Superior temporal gyrus (tissue), 1 donor: Measurements from ENCODE around the gene SYTL2.
"Not testable (repeated sequence)": the region's sequence is repeated elsewhere in the genome, so short reads cannot be mapped to it uniquely, and the experiment has no call there.

Experiments used
- DNase-seq: peaks from one replicate; pipeline ENCODE4 v3.0.0-alpha.2; 2016; ENCODE audit errors: extremely low spot score

Gene SYTL2

DNA sequence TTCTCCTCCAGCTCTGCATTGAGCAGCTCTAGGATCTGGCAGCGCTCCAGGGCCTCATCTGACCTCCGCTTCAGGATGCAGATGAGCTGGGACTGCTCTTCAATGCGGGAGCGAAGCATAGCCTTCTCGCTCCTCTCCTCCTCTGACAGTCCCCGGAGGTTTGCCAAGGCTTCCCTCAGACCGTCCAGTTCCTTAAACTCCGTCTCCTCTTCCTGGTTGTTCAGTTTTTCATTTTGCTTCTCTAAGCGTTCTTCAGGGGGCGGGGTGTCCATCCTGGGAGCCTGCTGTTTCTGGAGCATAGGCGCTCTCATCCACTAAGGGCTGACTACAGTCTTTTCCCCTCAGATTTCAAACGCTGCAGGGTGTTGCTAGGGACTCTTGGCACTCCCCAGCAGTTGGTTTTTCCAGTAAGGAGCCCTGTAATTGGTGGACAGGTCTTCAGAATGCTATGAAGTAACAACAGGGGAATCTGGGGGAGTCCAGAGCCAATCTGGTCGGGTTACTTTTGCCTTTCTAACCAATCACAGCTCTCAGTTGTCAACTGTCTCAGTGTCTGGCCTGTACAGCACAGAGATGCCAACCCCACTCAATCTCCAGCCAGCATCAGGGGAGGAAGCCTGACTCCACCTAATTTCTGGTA, 125.0 kb downstream of the SYTL2 start, which contains the start of gene CCDC89:
TSS of gene CCDC89 (minus strand) at position 376 of the 640 bp plus-strand sequence. CDS start at position 311, 65 bp downstream.
- DNase-seq, result peak; percentile 85

DNA sequence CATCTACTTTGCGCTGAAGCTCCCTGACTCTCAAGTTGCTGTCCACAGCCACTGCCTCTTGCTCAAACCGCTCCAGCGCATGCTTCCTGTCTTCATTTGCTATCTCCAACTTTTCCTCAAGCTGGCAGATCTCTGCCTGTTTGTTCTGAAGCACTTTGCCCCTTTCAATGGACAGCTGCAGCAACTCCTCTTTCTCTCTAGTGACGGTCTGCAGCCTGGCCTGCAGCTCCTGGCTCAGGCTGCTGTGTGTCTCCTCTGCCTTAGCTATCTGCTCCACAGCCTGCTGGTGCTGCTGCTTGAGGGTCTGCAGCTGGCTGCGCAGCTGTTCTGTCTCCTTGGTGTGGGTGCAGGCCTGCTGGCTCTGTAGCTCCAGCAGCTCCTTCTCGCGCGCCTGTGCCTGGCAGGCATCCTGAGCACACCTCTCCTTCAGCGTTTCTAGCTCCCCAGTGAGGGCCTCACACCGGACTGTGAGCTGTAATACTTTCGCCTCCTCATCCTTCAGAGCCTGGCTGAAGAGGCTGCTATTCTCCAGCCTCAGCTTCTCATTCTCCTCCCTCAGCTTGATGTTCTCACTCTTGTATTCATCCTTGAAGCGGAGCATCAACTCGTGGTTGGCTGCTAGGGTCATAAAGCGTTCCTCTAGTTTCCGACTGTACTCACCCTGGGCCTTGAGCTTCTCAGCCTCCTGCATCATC, 125.7 kb downstream of the SYTL2 start:
- DNase-seq, result peak; percentile 38

DNA sequence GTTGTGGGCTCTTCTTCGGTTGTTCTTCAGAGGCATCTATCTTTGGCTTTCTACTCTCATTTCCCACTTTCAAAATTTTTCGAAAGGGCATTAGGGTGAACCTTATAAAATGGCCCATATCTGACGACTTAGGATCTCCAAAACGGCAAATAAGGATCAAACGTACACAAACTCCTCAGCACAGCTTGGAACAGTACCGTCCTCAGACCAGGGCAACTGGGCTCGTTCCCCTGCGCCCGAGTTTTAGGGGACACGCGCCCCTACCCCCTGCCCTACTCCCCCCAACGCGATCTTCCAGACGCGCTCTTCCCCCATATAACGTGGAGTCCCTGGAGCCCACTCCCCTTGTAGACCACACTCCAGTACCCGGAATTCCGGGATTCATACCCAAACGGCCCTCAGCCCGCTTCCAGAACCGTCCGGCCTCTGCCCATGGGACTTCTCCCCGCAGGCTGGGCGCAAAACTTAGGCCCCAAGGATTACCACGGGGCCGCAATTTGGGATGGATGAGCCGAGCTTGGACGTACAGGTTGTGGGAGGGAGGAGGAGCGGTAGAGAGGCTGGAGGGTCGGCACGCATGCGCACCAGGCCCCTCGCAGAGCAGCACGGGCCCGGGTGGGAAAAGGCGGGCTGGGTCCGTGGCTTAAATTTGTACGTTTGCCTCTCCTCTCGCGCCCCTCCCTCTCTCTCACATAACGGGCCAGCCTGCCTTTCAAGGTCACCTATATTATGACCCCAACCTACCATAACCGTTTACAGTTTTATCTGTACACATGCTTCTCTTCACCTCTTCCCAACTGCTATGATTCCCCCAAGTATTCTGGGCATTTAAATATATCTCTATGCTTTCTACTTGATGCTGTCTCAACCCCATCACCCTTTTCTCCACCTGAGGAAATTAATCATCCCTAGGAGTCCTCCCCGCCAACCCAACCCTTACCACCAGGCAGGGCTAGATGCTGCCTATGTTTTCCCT, 128.3 kb downstream of the SYTL2 start:
- DNase-seq, result peak; percentile 49

DNA sequence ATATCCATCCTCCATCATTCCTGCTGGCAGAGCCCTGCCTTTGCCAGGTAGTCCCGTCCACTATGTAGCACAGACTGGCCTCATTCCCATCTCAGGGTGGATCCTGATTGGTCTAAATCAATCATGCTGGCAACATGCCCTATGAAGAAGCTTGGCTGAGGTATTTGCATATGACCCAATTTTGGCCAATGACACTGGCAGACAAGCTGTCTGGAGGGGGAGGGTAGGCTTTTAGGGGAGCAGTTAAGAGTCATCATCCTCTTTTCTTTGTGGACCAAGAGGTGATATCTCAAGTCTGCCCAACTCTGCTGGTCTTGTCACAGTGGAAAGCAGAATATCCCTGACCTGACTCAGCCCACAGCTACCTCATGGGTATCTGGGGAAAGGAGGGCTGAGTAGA, 130.0 kb downstream of the SYTL2 start:
- DNase-seq, result no peak

DNA sequence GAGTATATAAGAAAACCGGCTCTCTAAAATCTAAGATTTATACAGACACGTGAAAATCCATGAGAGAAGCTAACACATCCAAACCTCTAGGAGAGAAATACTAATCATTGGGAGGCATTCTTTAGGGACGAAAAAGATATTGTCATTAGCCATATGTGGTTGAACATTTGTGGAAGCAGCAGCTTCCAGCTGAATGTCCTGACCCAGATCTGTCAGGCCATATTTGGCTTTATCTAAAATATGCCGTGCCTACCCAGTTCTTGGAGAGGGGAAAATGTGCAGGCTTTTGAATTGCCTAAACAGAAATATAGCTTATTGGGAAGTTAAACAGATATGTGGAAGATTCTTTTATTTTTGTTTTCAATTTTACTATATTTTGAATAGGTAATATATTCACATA, 131.4 kb downstream of the SYTL2 start:
- DNase-seq, result no peak

DNA sequence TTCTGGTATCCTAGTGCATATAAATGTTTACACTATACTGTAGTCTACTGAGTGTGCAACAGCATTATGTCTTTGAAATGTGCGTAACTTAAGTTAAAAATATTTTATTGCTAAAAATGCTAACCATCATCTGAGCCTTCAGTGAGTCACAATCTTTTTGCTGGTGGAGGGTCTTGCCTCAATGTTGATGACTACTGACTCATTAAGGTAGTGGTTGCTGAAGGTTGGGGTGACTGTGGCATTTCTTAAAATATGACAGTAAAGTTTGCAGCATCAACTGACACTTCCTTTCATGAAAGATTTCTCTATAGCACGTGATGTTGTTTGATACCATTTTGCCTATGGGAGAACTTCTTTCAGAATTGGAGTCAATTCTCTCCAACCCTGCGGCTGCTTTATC, 137.5 kb downstream of the SYTL2 start:
- DNase-seq, result no peak

DNA sequence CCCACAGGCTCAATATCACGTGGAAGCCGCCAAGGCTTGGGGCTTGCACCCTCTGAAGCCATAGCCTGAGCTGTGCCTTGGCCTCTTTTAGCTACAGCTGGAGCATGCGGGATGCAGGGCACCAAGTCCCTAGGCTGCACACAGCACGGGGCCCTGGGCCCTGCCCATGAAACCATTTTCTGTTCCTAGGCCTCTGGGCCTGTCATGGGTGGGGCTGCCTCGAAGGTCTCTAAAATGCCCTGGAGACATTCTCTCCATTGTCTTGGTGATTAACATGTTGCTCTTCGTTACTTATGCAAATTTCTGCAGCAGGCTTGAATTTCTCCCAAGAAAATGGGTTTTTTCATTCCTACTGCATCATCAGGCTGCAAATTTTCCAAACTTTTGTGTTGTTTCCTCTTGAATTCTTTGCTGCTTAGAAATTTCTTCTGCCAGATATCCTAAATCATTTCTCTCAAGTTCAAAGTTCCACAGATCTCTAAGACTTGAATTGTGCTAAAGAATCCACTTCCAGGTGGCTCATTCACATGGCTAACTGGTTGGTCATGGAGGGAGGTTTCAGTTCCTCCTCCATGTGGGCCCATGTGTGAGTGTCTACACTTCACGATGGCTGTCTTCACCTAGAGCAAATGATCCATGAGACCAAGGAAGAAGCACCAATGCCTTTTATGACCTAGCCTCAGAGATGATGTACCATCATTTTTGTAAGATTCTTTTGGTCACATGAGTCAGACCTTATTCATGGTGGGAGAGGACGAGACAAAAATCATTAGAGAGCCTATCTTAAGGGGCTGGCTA, 138.6 kb downstream of the SYTL2 start:
- DNase-seq, result no peak

DNA sequence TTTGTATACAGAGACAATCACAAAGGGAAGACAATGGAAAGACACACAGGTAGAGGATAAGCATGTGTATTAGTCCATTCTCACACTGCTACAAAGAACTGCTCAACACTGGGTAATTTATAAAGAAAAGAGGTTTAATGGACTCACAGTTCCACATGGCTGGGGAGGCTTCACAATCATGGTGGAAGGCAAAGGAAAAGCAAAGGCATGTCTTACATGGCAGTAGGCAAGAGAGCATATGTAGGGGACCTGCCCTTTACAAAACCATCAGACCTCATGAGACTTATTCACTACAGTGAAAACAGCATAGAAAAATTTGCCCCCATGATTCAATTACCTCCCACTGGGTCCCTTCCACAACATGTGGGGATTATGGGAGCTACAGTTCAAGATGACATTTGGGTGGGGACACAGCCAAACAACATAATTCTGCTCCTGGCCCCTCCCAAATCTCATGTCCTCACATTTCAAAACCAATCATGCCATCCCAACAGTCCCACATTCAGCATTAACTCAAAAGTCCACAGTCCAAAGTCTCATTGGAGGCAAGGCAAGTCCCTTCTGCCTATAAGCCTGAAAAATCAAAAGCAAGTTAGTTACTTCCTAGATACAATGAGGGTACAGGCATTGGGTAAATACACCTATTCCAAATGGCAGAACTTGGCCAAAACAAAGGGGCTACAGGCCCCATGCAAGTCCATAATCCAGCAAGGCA, 139.8 kb downstream of the SYTL2 start:
- not testable (repeated sequence) for DNase-seq

DNA sequence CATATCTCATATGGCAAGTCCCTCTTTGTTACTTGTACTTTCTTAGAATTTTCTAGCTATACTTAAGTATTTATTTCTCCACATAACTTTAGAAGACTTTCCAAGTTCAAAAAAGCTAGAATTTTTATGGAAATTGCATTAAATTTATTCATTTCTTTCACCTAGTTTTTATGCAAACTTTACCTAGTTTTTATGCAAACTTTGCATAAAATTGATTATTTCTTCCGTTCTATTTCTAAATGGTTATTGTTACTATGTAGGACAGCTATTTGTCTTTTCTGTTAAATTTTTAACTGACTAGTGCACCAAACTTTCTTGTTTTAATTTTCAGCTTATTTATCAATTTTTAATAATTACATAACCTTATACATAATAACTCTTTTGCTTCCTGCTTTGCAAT, 142.8 kb downstream of the SYTL2 start:
- no peak for DNase-seq

DNA sequence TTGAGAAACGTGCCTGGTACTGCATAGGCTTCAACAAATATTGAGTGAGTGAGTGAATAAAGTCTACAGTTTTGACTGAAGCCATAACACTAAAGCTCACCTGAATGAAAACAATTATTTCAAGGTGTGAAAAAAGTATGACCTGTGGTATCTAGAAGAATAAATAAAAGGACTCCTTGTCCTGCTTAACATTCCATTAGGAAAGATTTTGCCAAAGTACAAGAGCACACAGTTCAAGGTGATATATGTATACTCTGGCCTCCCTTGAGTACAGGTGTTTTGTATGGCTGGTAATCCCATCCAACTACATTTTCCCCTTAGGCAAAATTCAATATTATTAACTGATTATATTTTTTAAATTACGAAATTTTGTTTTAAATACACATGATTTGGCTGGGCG, 144.3 kb downstream of the SYTL2 start:
- DNase-seq, result no peak

DNA sequence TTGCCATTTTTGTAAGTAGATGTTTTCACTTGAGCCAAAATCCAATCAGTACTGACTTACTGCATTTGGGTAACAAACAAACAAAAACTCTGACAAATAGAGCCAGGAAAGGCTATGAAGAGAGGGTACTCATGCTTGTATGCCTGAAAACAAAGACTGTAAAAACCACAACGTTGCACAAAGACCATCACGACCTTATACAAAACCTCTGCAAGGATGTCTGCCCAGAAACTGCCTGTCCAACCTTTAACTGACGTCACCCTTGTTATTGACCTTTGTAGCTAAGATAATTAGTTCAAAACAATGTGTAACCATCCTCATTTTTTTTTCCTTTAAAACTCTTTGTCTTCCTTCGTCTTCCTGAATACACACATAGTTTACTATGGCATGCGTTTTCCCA, 145.2 kb downstream of the SYTL2 start:
- DNase-seq, result no peak

DNA sequence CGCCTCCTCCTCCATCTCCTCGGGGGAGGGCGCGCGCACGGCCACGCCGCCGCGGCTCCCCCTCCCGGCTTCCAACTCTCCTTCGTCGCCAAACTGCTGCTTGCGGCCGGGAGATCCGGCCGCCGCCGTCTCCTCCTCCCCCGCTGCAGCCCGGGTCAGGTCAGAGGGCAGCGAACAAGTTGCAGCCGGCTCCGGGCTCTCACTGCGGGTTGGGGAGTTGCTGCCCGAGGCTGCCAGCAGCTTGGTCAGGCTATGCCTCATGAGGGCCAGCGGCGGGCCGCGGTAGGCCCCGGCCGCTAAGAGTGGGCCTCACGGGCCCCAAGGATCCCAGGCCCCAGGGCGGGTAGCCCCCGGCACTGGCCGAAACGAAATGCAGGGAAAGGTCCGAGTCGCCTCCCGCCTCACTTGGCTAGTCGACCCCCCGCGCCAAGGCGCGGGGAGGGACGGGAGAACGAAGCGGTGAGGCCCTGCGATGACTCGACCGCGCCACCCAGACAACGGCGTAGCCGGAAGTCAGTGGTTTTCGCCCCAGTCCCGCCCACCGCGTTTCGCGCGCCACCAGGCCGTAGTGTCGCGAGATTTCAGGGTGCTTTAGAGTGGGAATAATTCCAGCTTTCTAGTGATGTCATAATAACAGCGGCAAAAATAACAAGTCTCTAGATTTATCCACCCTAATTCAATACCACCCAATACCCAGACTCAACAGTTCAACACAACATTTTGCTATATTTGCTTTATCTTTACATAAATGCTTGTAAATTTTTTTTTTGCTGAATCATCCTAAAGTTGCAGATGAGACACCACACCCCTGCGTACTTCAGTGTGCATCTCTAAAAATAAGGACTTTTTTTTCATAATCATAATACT, 146.1 kb downstream of the SYTL2 start, which contains the start of gene CREBZF:
TSS of gene CREBZF (minus strand) at position 515 of the 867 bp plus-strand sequence. CDS start at position 261, 254 bp downstream.
- peak; percentile 98 for DNase-seq

DNA sequence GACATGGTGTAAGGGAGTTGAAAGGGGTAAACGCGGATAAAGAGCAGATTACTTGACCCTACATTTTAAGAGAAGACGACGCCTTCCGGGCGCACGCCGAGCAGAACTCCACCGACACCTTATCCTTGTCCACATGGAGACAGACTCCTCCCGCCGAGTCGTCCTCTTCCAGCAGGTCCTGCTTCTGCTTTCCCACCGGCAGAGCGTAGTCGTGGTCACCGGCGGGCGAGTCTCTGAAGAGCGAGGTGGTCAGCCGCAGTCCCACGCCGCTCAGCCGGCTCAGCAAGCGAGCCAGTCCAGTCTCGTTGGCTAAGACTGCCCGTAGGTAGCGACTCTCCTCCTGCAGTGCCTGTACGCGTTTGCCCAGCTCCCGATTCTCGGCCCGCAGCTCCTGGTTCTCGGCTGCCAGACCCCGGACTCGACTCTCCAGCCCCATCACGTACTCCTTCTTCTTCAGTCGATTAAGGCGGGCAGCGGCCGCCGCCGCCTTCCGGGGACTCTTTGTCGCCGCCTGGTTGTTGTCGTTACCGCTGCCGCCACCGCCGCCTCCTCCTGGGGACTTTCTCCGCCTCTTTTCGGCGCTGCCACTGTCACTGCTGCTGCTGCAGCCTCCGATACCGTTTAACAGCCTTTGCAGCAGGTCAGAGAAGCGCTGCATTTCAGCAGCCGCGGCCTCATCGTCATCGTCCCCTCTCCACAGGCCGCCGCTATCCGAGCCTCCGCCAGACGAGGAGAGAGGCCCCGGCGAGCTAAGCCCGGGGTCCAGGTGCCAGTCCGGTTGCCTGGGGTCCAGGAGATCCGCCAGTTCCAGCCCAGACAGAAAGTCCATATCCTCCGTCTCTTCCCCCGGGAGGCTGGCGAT, 147.0 kb downstream of the SYTL2 start:
- DNase-seq, result peak; percentile 79

DNA sequence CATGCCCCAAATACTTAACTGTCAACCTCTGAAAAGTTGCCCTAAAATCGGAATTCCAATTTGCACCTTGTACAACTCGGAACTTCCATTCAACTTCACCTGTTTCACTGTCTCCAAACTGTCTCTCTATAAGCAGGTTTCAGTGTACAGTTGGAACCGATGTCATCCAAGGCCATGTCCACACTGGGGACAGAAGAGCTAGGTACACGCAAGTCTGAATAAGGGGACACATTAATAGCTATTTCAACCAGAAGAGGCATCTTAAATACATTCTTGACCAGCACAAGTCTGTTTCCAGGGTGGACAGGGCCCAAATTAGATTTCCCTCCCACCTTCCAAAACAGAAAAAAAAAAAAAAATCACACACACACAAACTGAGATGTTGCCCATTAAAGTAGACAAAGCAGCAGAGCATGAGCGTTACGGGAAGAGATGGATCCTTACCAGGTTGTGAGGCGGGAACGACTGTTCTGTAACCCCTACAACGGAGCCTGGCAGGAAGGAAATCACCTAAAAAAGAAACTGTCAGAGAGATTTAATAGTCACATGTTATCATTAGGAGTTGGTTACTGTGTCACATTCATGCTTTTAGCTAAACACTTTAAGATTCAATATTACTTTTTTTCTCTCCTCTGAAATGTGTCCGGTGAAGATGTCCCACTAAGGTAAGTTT, 147.7 kb downstream of the SYTL2 start:
- DNase-seq, result no peak

DNA sequence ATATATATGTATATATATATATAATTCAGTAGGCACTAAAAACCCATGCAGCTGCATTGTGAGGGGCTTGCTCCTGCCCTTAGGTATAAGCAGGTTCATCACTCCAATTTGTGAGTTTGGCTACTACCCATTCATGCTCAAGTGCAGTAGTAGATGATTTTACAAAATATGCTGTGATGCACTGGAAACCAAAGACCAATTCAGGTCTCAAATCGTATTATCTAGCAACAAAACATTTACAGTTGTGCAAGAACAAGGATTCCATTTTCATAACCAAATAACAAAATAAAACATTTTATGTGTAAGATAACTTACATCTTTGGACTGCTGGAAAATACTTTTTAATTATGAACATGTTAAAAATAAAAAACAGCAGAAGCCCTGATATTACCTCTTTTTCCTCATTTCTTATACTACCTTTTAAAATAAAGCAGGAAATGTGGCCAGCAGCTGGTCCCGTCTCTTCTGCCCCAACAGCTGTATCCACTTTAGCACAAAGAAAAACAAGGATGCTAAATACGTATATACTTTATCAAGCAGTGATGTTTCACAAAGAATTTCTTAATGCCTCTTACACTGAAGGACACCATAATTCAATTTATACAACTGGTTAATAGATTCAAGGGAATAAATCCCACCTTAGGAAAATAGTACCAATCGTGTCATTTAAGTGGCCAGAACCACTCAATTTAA, 148.8 kb downstream of the SYTL2 start:
- no peak for DNase-seq

DNA sequence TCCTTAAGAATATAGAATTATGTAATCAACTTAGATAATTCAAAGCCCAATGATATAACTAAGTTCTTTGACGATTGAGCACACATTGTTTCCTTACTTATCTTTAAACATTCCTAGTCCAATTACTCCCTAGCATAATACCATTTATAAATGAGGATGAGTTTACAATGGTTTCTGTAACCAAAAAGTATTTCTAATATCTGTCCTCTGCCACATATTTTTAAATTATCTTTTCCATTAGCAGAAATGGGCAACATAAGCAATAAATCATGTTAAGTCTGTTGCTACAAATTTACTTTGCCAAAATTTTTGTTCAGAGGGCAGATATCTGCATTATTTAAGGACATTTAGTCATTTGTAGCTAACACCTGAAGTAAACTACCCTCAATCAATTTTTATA, 152.8 kb downstream of the SYTL2 start:
- DNase-seq, result no peak

DNA sequence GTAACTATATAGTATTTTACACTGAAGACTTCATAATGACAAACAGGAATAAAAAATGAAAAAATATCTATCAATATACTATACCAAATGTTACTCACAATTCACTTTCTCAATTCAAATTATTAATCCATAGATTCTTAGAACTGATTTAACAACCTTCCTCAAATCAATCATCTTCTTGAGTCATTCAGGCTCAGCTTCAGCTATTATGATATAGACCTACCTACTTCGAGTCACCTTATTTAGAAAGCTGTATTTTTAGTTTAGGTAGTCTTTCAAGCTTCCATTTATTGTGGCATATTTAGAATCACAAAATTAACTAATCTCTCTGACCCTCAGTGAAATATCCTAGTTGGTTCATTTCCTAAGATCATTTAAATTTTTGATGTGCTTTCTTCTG, 154.2 kb downstream of the SYTL2 start:
- DNase-seq, result no peak

DNA sequence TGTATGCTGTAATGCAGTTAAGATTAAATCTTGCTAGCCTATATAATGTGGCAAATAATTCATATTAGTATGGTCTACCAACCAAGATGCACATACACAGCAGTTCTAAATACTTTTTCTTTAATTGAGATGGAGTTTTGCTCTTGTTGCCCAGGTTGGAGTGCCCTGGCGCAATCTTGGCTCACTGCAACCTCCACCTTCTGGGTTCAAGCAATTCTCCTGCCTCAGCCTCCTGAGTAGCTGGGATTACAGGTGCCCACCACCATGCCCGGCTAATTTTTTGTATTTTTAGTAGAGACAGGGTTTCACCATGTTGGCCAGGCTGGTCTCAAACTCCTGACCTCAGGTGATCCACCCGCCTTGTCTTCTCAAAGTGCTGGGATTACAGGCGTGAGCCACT, 156.6 kb downstream of the SYTL2 start:
- not testable (repeated sequence) for DNase-seq
